Measurements from ENCODE around the gene IDI2. TPM values are rescaled to one million over a fixed set of nuclear protein-coding genes. Genes with fewer than 3 reads are reported as not detected.

Gene IDI2
- total RNA-seq, 1 experiment from 2014 or later = not detected

- TF ChIP-seq AR (CRISPR knock-in tag; IDR thresholded peaks at IDR 0.05) (peak; percentile 61; the same call in 1 of the 2 replicates), USF1 (CRISPR knock-in tag; IDR thresholded peaks at IDR 0.05) (no peak), ATF2 (CRISPR knock-in tag; IDR thresholded peaks at IDR 0.05; ENCODE audit: borderline replicate concordance, low read depth) (no peak), E2F1 (CRISPR knock-in tag; IDR thresholded peaks at IDR 0.05) (no peak), ATF3 (CRISPR knock-in tag; conservative IDR thresholded peaks at IDR 0.05) (no peak), IRF2 (CRISPR knock-in tag; IDR thresholded peaks at IDR 0.05; ENCODE audit: borderline replicate concordance, low read depth) (no peak), FOXJ3 (CRISPR knock-in tag; IDR thresholded peaks at IDR 0.05; ENCODE audit: borderline replicate concordance) (no peak), E2F4 (CRISPR knock-in tag; IDR thresholded peaks at IDR 0.05; ENCODE audit: borderline replicate concordance, low read depth) (no peak)
These were observed 23.8 kb upstream of the IDI2 start (continued) for GRCh38 chr10:1049425-1049958.

GRCh38 chr10:1048732-1049424 is 23.2 kb upstream of the IDI2 start, which contains the start of gene IDI1:
TSS of gene IDI1 (minus strand) at chr10:1049119. CDS start at chr10:1049003, 116 bp downstream.
- peak; percentile 96 for DNase-seq (ENCODE audit: low spot score)
- Mint-ChIP-seq H3K9me3 (no peaks in the 10 kb centered on the region), H3K27me3 (ENCODE audit: low read depth) (no peaks in the 10 kb centered on the region), H3K27ac (peak within 1 kb of the TSS; percentile 100), H3K36me3 (peaks cover 46% of the 10 kb centered on the region), H3K4me1 (peaks cover 32% of the 10 kb centered on the region), H3K4me3 (peak within 1 kb of the TSS; percentile 97)
- peak; percentile 90 for ATAC-seq
- CTCF ChIA-PET = interaction anchor here (0.6 to 2.0 kb wide), 7 partner anchors 13 to 233 kb away, joined by 3 to 7 read pairs (median 4); no protein-coding TSS in a partner anchor
- POLR2A ChIA-PET = interaction anchor here (0.7 to 2.6 kb wide), 5 partner anchors 9 to 905 kb away, joined by 3 to 10 read pairs (median 3); partner anchors contain the start of gene LARP4B
- TF ChIP-seq ZNF532 (CRISPR knock-in tag; IDR thresholded peaks at IDR 0.05; ENCODE audit: borderline replicate concordance) (no peak), ATF3 (CRISPR knock-in tag; conservative IDR thresholded peaks at IDR 0.05) (no peak), ERG (CRISPR knock-in tag; IDR thresholded peaks at IDR 0.05) (no peak), E2F4 (CRISPR knock-in tag; IDR thresholded peaks at IDR 0.05; ENCODE audit: borderline replicate concordance, low read depth) (no peak), ARID4B (CRISPR knock-in tag; IDR thresholded peaks at IDR 0.05; ENCODE audit: borderline replicate concordance) (peak; percentile 11)
